Spleen (tissue), 11 donors: ENCODE results near the gene NGEF. TPM values are rescaled to one million over a fixed set of nuclear protein-coding genes. Genes with fewer than 3 reads are reported as not detected.

ENCODE experiments used
- DNase-seq: peaks from one replicate; pipeline ENCODE4 v3.0.0-alpha.2; 2020
- H3K27ac ChIP-seq, 8 donors: fragments of 200-600 bp; sonication (generic) in 7 of 8; 1 replicate in 4 of 8; 2 replicates in 4 of 8; pipeline versions ENCODE4 v1.5.0 to v1.8.0; 2016 to 2021; ENCODE audit warnings: inconsistent platforms in 4 of 8, mild to moderate bottlenecking in 4 of 8, moderate library complexity in 1 of 8
- H3K27me3 ChIP-seq, 7 donors: fragments of 200-600 bp; sonication (generic) in 6 of 7; replicated peaks in 1 of 7; 1 replicate in 4 of 7; 2 replicates in 3 of 7; pipeline versions ENCODE4 v1.5.0 to v1.8.0; 2016 to 2021; ENCODE audit warnings: inconsistent platforms in 3 of 7, mild to moderate bottlenecking in 1 of 7
- H3K36me3 ChIP-seq, 6 donors: fragments of 200-600 bp; sonication (generic) in 5 of 6; 1 replicate in 4 of 6; 2 replicates in 2 of 6; pipeline versions ENCODE4 v1.5.0 to v1.8.0; 2016 to 2021; ENCODE audit warnings: inconsistent platforms in 2 of 6
- H3K4me1 ChIP-seq, 6 donors: fragments of 200-600 bp; sonication (generic) in 5 of 6; 1 replicate in 3 of 6; 2 replicates in 3 of 6; pipeline versions ENCODE4 v1.5.0 to v1.8.0; 2016 to 2021; ENCODE audit warnings: inconsistent platforms in 3 of 6
- H3K4me3 ChIP-seq, 8 donors: fragments of 200-600 bp; sonication (generic) in 7 of 8; 1 replicate in 4 of 8; 2 replicates in 4 of 8; pipeline versions ENCODE4 v1.5.0 to v1.8.0; 2016 to 2021; ENCODE audit warnings: inconsistent platforms in 4 of 8, mild to moderate bottlenecking in 4 of 8, moderate library complexity in 2 of 8
- H3K9me3 ChIP-seq, 8 donors: fragments of 200-600 bp; sonication (generic) in 7 of 8; 1 replicate in 4 of 8; 2 replicates in 4 of 8; pipeline versions ENCODE4 v1.5.0 to v1.8.0; 2016 to 2021; ENCODE audit warnings: inconsistent platforms in 4 of 8
- CTCF ChIP-seq, 11 experiments: fragments of 200-600 bp in 7 of 11; fragments of 450-650 bp in 4 of 11; sonication (generic) in 4 of 11; IDR thresholded peaks in 8 of 11; conservative IDR thresholded peaks in 3 of 11; 1 replicate in 7 of 11; 2 replicates in 4 of 11; pipeline versions ENCODE4 v1.4.0 to v1.8.0; 2016 to 2021; ENCODE audit warnings: antibody characterized with exemption in 11 of 11, inconsistent platforms in 4 of 11, mild to moderate bottlenecking in 1 of 11
- POLR2A ChIP-seq, 3 donors: fragments of 450-650 bp; IDR thresholded peaks; one replicate each; pipeline ENCODE4 v1.5.1; 2017; ENCODE audit warnings: antibody characterized with exemption in 3 of 3, mild to moderate bottlenecking in 1 of 3
- POLR2AphosphoS5 ChIP-seq, 3 donors: sonication (generic); formaldehyde crosslinking; IDR thresholded peaks; one replicate each; pipeline ENCODE4 v1.5.1; 2017; ENCODE audit warnings: antibody characterized with exemption in 3 of 3
- WGBS, 5 donors: extraction: QIAGEN DNeasy Blood & Tissue Kit in 3 of 5; methylation state at CpG; one replicate each; pipeline versions ENCODE4 v1.1.5 to v1.1.7; 2013 to 2018; 5-methylcytosine and 5-hydroxymethylcytosine counted together
- intact Hi-C: fragments of 100-400 bp; cut with DNase I; formaldehyde crosslinking; loops from one replicate; pipeline ENCODE4 v1.15.0; 2023; ENCODE audit warnings: low total_unique reads
- polyA plus RNA-seq, 3 donors: library from polyadenylated mRNA; stranded (reverse); fragments of 200-250 nt; gene quantifications; one replicate each; pipeline ENCODE4 v1.2.1, GENCODE V29; 2013
- total RNA-seq, 7 donors: library from RNA; depleted of rRNA in 3 of 7; stranded (reverse); fragments of >200 nt in 3 of 7; fragmentation: NEBNext Ultra II Directional in 4 of 7; extraction: Animal tissue kit (Norgen Biotek cat#: 25700) in 4 of 7; gene quantifications; one replicate each; pipeline versions ENCODE4 v1.1.0 to v1.2.1, GENCODE V29; 2016 to 2021
- donor health status: healthy with polysubstance abuse.
- donor health status: DM: no; HTN: no; CAD: no; lungs with moderate emphysema.
- donor health status: DM: no; HTN: no; CAD: no.
- donor health status: Bipolar disorder and iron deficiency.
- donor health status: healthy.
- donor health status: DM: no; HTN: no; CAD: no.
- donor health status: DM: yes; HTN: yes; CAD: no.

NGEF gene
- total and polyA plus RNA-seq, 10 donors = 0.23 to 0.79 (median 0.43) TPM; not detected in 5

GRCh38 chr2:232876161-232876977, 136.7 kb downstream of the NGEF start:
- TF ChIP-seq CTCF (IDR thresholded peaks at IDR 0.05 in 8 of 11, conservative IDR thresholded peaks at IDR 0.05 in 3 of 11) (peak in 1 of 11 experiments; percentile 7), POLR2AphosphoS5 (IDR thresholded peaks at IDR 0.05) (peak in 1 of 3 donors; percentile 5), POLR2A (IDR thresholded peaks at IDR 0.05) (no peak)
- Histone ChIP-seq H3K27ac (no peak overlapping the region), H3K9me3 (no peaks in the 10 kb centered on the region), H3K4me1 (peaks cover 0 to 34% (median 22%) of the 10 kb centered on the region in 6 donors), H3K4me3 (peak overlapping the region; percentile 40 to 80 (median 56)), H3K36me3 (no peaks in the 10 kb centered on the region), H3K27me3 (peaks cover 0 to 36% (median 21%) of the 10 kb centered on the region in 7 donors)
- WGBS, 5 donors = 0 to 2% (median 1%) methylated on average over 14 to 119 of the region's 119 CpGs
- no peak for DNase-seq
- intact Hi-C loops = no loop called here

GRCh38 chr2:232875256-232876121, 137.6 kb downstream of the NGEF start:
- Histone ChIP-seq H3K9me3 (no peaks in the 10 kb centered on the region), H3K27ac (no peak overlapping the region), H3K27me3 (peaks cover 0 to 36% (median 21%) of the 10 kb centered on the region in 7 donors), H3K4me3 (peak overlapping the region; percentile 40 to 80 (median 56)), H3K36me3 (no peaks in the 10 kb centered on the region), H3K4me1 (peaks cover 0 to 34% (median 22%) of the 10 kb centered on the region in 6 donors)
- WGBS, 5 donors = 21 to 31% (median 25%) methylated on average over 17 to 37 of the region's 37 CpGs
- no peak for TF ChIP-seq POLR2AphosphoS5 (IDR thresholded peaks at IDR 0.05)
- no peak for TF ChIP-seq POLR2A (IDR thresholded peaks at IDR 0.05)
- no peak for TF ChIP-seq CTCF (IDR thresholded peaks at IDR 0.05 in 8 of 11, conservative IDR thresholded peaks at IDR 0.05 in 3 of 11)
- DNase-seq = no peak
- intact Hi-C loops = no loop called here

GRCh38 chr2:232874677-232875223, 138.3 kb downstream of the NGEF start:
- H3K27me3 ChIP-seq = peaks cover 0 to 36% (median 21%) of the 10 kb centered on the region in 7 donors
- 88 to 98% (median 95%) methylated on average over 3 to 16 of the region's 16 CpGs for WGBS, 5 donors
- TF ChIP-seq POLR2A (IDR thresholded peaks at IDR 0.05) (no peak), POLR2AphosphoS5 (IDR thresholded peaks at IDR 0.05) (no peak), CTCF (IDR thresholded peaks at IDR 0.05 in 8 of 11, conservative IDR thresholded peaks at IDR 0.05 in 3 of 11) (no peak)
- no peaks in the 10 kb centered on the region for H3K9me3 ChIP-seq
- H3K4me1 ChIP-seq = peaks cover 0 to 34% (median 22%) of the 10 kb centered on the region in 6 donors
- H3K27ac ChIP-seq = no peak overlapping the region
- intact Hi-C loops = no loop called here
- H3K36me3 ChIP-seq = no peaks in the 10 kb centered on the region
- no peak overlapping the region for H3K4me3 ChIP-seq
- DNase-seq = no peak
